ENCODE results near the gene WWTR1. TPM values are rescaled to one million over a fixed set of nuclear protein-coding genes. Genes with fewer than 3 reads are reported as not detected.

Gene WWTR1
- total and polyA plus RNA-seq, 2 of the 8 experiments (the other 6 are each of a cell fraction or from before 2014, with no cell fraction given), result 15.7 to 18.6 TPM

- Histone ChIP-seq H4K91ac (replicated peaks; ENCODE audit: insufficient read length, low read length) (no peak overlapping the region), H3K23me2 (ENCODE audit: low read depth, low read length) (no peaks in the 10 kb centered on the region), H4K5ac (ENCODE audit: insufficient read length, low read depth, low read length) (no peak overlapping the region), H3K27ac (ENCODE audit: low read depth, low read length) (no peak overlapping the region), H3K4me2 (ENCODE audit: insufficient read depth in 1 of 2, low read depth in 2 of 2, low read length in 2 of 2) (no peak overlapping the region), H3K36me3 (ENCODE audit: control insufficient read depth in 2 of 4, insufficient read depth in 4 of 4, low read length in 3 of 4) (no peaks in the 10 kb centered on the region; a peak in 1 of 8 replicates), H3K9me3 (ENCODE audit: insufficient read depth in 2 of 2, low read depth in 1 of 2, low read length in 1 of 2) (no peaks in the 10 kb centered on the region), H3K18ac (ENCODE audit: extremely low read depth, low read length) (no peak overlapping the region), H3K4me3 (ENCODE audit: extremely low read depth in 1 of 4, insufficient read depth in 2 of 4, low read depth in 3 of 4, low read length in 4 of 4) (no peak overlapping the region), H3K79me2 (ENCODE audit: control insufficient read depth in 1 of 2, insufficient read depth in 2 of 2, low read length in 2 of 2) (peaks cover 3 to 67% of the 10 kb centered on the region in 2 experiments; a peak in 3 of 4 replicates), H3K14ac (ENCODE audit: insufficient read length) (no peak overlapping the region), H2BK12ac (ENCODE audit: low read depth, low read length) (no peak overlapping the region), H3K23ac (ENCODE audit: insufficient read length) (no peak overlapping the region), H4K20me1 (replicated peaks in 1 of 2; ENCODE audit: control insufficient read depth in 1 of 2, insufficient read depth in 2 of 2, low read length in 2 of 2) (peaks cover 0 to 2% of the 10 kb centered on the region in 2 experiments), H2BK15ac (ENCODE audit: low read length) (no peak overlapping the region), H3K79me1 (ENCODE audit: low read depth, low read length) (peaks cover 2% of the 10 kb centered on the region; the same call in 1 of the 2 replicates), H3K27me3 (replicated peaks in 1 of 4; ENCODE audit: control insufficient read depth in 3 of 4, extremely low read depth in 1 of 4, insufficient read depth in 3 of 4, low read length in 3 of 4) (no peaks in the 10 kb centered on the region), H2AFZ (ENCODE audit: low read length) (no peak overlapping the region), H2BK120ac (replicated peaks; ENCODE audit: low read depth, low read length) (no peak overlapping the region), H4K8ac (ENCODE audit: extremely low read depth, insufficient read depth, low read length) (no peak overlapping the region), H3K56ac (replicated peaks; ENCODE audit: insufficient read length, low read depth, low read length) (no peak overlapping the region), H2AK5ac (ENCODE audit: low read depth, low read length) (no peak overlapping the region), H3K4me1 (replicated peaks in 1 of 4; ENCODE audit: control insufficient read depth in 3 of 4, insufficient read depth in 4 of 4, low read length in 3 of 4) (peaks cover 0 to 2% (median 0%) of the 10 kb centered on the region in 4 experiments; a peak in 1 of 7 replicates), H3K9ac (replicated peaks in 1 of 4; ENCODE audit: extremely low read depth in 1 of 4, low read depth in 3 of 4, low read length in 3 of 4) (no peak overlapping the region), H3K4ac (replicated peaks; ENCODE audit: insufficient read length, low read depth, low read length) (no peak overlapping the region), H2BK5ac (ENCODE audit: low read depth, low read length) (no peak overlapping the region), H2BK20ac (ENCODE audit: low read length) (no peak overlapping the region)
- no peak for TF ChIP-seq TEAD4 (IDR thresholded peaks at IDR 0.05; ENCODE audit: low read depth, low read length)
- TF ChIP-seq POLR2A (IDR thresholded peaks at IDR 0.05; ENCODE audit: control extremely low read depth in 1 of 2, low read depth in 2 of 2, low read length in 2 of 2), result no peak
- TF ChIP-seq USF2 (IDR thresholded peaks at IDR 0.05; ENCODE audit: low read length), result no peak
- no peak for TF ChIP-seq CBX8 (IDR thresholded peaks at IDR 0.05; ENCODE audit: borderline replicate concordance, low read depth, low read length)
- TF ChIP-seq CEBPB (IDR thresholded peaks at IDR 0.05; ENCODE audit: low read depth, low read length), result no peak
- no peak for TF ChIP-seq GABPA (IDR thresholded peaks at IDR 0.05; ENCODE audit: borderline replicate concordance, insufficient read depth, low read length)
- TF ChIP-seq SIX5 (IDR thresholded peaks at IDR 0.05; ENCODE audit: low read depth, low read length), result no peak
- TF ChIP-seq GTF2F1 (IDR thresholded peaks at IDR 0.05; ENCODE audit: borderline replicate concordance, low read depth, low read length), result no peak
- no peak for TF ChIP-seq RAD21 (IDR thresholded peaks at IDR 0.05 in 1 of 2, conservative IDR thresholded peaks at IDR 0.05 in 1 of 2; ENCODE audit: low read depth in 2 of 2, low read length in 2 of 2)
- TF ChIP-seq, protein P1, sequence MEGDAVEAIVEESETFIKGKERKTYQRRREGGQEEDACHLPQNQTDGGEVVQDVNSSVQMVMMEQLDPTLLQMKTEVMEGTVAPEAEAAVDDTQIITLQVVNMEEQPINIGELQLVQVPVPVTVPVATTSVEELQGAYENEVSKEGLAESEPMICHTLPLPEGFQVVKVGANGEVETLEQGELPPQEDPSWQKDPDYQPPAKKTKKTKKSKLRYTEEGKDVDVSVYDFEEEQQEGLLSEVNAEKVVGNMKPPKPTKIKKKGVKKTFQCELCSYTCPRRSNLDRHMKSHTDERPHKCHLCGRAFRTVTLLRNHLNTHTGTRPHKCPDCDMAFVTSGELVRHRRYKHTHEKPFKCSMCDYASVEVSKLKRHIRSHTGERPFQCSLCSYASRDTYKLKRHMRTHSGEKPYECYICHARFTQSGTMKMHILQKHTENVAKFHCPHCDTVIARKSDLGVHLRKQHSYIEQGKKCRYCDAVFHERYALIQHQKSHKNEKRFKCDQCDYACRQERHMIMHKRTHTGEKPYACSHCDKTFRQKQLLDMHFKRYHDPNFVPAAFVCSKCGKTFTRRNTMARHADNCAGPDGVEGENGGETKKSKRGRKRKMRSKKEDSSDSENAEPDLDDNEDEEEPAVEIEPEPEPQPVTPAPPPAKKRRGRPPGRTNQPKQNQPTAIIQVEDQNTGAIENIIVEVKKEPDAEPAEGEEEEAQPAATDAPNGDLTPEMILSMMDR (IDR thresholded peaks at IDR 0.05; ENCODE audit: control extremely low read depth in 1 of 3, insufficient read depth in 1 of 3, low read depth in 1 of 3, low read length in 3 of 3), result no peak
- DNase-seq (ENCODE audit: low read depth in 1 of 2, low spot score in 2 of 2), result no peak
- FAIRE-seq, result no peak
- ChIA-PET CTCF (ENCODE audit: partially characterized antibody) (interaction anchor here (0.6 to 1.9 kb wide), 7 partner anchors 15 to 161 kb away, joined by 3 to 5 read pairs (median 4); no protein-coding TSS in a partner anchor), POLR2A (ENCODE audit: partially characterized antibody) (interaction anchor here (0.7 to 5.7 kb wide), 3 partner anchors 11 to 71 kb away, joined by 3 to 53 read pairs (median 3); partner anchors contain the start of gene WWTR1)
- WGBS, 2 experiments (ENCODE audit: extremely low coverage in 1 of 2, insufficient coverage in 1 of 2, insufficient read length in 1 of 2, insufficient replicate concordance in 2 of 2, low coverage in 1 of 2, low lambda C conversion rate in 2 of 2, missing lambda C conversion rate in 1 of 2), result 91% methylated on average over 4 of the region's 4 CpGs; no CpG with 5 or more reads in 1 of the 2 experiments
Measured at GRCh38 chr3:149647285-149647684, 10.5 kb downstream of the WWTR1 start.
